Neural cell (in vitro differentiated cells): ENCODE measurements around the gene PRKCA.

ENCODE experiments used
- EP300 ChIP-seq: fragments of 450-650 bp; conservative IDR thresholded peaks from 2 replicates; pipeline ENCODE4 v1.6.1; 2014; ENCODE audit warnings: antibody characterized with exemption, mild to moderate bottlenecking, moderate library complexity; ENCODE audit not compliant: poor library complexity, severe bottlenecking
- POLR2AphosphoS5 ChIP-seq: IDR thresholded peaks from 2 replicates; pipeline ENCODE4 v1.6.1; 2012
- RAD21 ChIP-seq: fragments of 450-650 bp; conservative IDR thresholded peaks from 2 replicates; pipeline ENCODE4 v1.6.1; 2014; ENCODE audit warnings: antibody characterized with exemption, mild to moderate bottlenecking, moderate library complexity
- TF ChIP-seq, protein P1 (sequence below): fragments of 450-650 bp; IDR thresholded peaks from 2 replicates; pipeline ENCODE4 v1.5.1; 2014; ENCODE audit warnings: antibody characterized with exemption, mild to moderate bottlenecking, moderate library complexity; ENCODE audit not compliant: poor library complexity, severe bottlenecking

DNA sequence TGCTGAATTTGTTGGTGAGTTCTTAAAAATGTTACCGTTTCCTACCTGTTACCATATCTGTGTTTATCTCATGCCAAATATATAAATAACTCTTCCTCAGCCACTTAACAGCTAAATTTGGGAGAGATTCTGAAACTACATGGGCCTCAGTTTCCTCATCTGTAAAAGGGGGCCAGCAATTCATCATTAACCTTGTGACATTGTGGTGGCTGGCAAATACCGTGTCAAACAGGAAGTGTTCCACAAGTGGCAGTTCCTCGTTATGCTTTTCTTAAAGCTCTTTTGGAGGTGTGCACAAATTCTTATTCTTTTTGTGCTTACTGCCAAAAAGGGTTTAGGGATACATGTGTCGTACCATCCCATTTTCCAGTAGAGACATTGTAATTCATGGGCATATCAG lies 312.1 kb downstream of the PRKCA start:
- TF ChIP-seq, protein P1, sequence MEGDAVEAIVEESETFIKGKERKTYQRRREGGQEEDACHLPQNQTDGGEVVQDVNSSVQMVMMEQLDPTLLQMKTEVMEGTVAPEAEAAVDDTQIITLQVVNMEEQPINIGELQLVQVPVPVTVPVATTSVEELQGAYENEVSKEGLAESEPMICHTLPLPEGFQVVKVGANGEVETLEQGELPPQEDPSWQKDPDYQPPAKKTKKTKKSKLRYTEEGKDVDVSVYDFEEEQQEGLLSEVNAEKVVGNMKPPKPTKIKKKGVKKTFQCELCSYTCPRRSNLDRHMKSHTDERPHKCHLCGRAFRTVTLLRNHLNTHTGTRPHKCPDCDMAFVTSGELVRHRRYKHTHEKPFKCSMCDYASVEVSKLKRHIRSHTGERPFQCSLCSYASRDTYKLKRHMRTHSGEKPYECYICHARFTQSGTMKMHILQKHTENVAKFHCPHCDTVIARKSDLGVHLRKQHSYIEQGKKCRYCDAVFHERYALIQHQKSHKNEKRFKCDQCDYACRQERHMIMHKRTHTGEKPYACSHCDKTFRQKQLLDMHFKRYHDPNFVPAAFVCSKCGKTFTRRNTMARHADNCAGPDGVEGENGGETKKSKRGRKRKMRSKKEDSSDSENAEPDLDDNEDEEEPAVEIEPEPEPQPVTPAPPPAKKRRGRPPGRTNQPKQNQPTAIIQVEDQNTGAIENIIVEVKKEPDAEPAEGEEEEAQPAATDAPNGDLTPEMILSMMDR = no peak
- TF ChIP-seq EP300 (no peak), POLR2AphosphoS5 (no peak), RAD21 (no peak)
